Stomach (tissue), 9 donors: ENCODE data around the gene NIN. TPM values are rescaled to one million over a fixed set of nuclear protein-coding genes. Genes with fewer than 3 reads are reported as not detected.

ENCODE experiments used
- DNase-seq, 2 donors: peaks; one replicate each; pipeline versions ENCODE4 v3.0.0 to v3.0.0-alpha.2; 2013 to 2019
- H3K27ac ChIP-seq, 5 donors: fragments of 200-600 bp in 4 of 5; sonication (generic) in 4 of 5; one replicate each; pipeline ENCODE4 v1.5.1; 2013 to 2019; ENCODE audit warnings: mild to moderate bottlenecking in 1 of 5, moderate library complexity in 1 of 5
- H3K27me3 ChIP-seq, 3 donors: fragments of 200-600 bp; sonication (generic); one replicate each; pipeline ENCODE4 v1.5.1; 2017 to 2019; ENCODE audit warnings: mixed run types in 1 of 3
- H3K36me3 ChIP-seq, 4 donors: fragments of 200-600 bp; sonication (generic); 1 replicate in 3 of 4; 2 replicates in 1 of 4; pipeline ENCODE4 v1.5.1; 2016 to 2019
- H3K4me1 ChIP-seq, 4 donors: fragments of 200-600 bp; sonication (generic); one replicate each; pipeline ENCODE4 v1.5.1; 2016 to 2019
- H3K4me3 ChIP-seq, 4 donors: fragments of 200-600 bp; sonication (generic) in 3 of 4; one replicate each; pipeline ENCODE4 v1.5.1; 2016 to 2019; ENCODE audit warnings: mild to moderate bottlenecking in 1 of 4
- H3K9me3 ChIP-seq, 4 donors: fragments of 200-600 bp; sonication (generic); one replicate each; pipeline ENCODE4 v1.5.1; 2016 to 2019
- EP300 ChIP-seq: sonication (generic); formaldehyde crosslinking; IDR thresholded peaks from one replicate; pipeline ENCODE4 v1.6.1; 2017; ENCODE audit warnings: antibody characterized with exemption
- POLR2A ChIP-seq, 4 donors: fragments of 450-650 bp; IDR thresholded peaks; one replicate each; pipeline ENCODE4 v1.6.1; 2016; ENCODE audit warnings: antibody characterized with exemption in 4 of 4, control low read depth in 2 of 4, mild to moderate bottlenecking in 1 of 4, moderate library complexity in 1 of 4
- POLR2AphosphoS5 ChIP-seq, 3 donors: sonication (generic); formaldehyde crosslinking; IDR thresholded peaks; one replicate each; pipeline ENCODE4 v1.6.1; 2016; ENCODE audit warnings: antibody characterized with exemption in 3 of 3
- WGBS, 5 donors: extraction: QIAGEN DNeasy Blood & Tissue Kit in 3 of 5; methylation state at CpG; one replicate each; pipeline versions ENCODE4 v1.1.5 to v1.1.7; 2013 to 2018; 5-methylcytosine and 5-hydroxymethylcytosine counted together
- intact Hi-C: fragments of 100-400 bp; cut with DNase I; formaldehyde crosslinking; loops from one replicate; pipeline ENCODE4 v1.15.1; 2023; ENCODE audit warnings: low total_unique reads
- polyA plus RNA-seq, 3 donors: library from polyadenylated mRNA; stranded (reverse); fragments of 200-250 nt; gene quantifications; one replicate each; pipeline ENCODE4 v1.2.3, GENCODE V29; 2013
- total RNA-seq, 5 donors: library from RNA; depleted of rRNA; stranded (reverse); fragments of >200 nt; gene quantifications; one replicate each; pipeline versions ENCODE4 v1.1.0 to v1.2.3, GENCODE V29; 2014 to 2016
- TF ChIP-seq, protein P1 (sequence below), 7 experiments: fragments of 450-650 bp in 4 of 7; fragments of 200-600 bp in 3 of 7; sonication (generic) in 3 of 7; IDR thresholded peaks; one replicate each; pipeline ENCODE4 v1.5.1; 2016 to 2019; ENCODE audit warnings: antibody characterized with exemption in 7 of 7, control low read depth in 2 of 7, mild to moderate bottlenecking in 1 of 7
- donor health status: healthy with polysubstance abuse.
- donor health status: Bipolar disorder and iron deficiency.
- donor health status: healthy.

Gene NIN
- total and polyA plus RNA-seq, 8 donors: 5.3 to 70.5 (median 20.5) TPM

DNA sequence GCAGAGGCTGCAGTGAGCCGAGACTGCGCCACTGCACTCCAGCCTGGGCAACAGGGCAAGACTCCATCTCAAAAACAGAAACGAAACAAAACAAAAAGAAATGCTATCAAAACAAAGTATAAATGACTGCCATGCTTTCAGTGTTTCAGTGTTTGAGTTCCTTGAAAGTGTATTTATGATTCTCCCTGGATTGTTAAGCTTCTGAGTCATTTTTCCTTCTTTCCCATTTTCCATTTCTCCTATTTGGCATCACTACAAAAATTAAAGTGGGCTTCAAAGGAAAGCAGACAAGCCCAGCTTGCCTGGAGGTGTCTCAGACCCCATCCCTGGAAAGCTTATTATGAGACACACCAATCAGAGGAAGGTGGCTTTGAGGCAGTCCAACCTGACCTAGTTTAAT is 35.1 kb downstream of the NIN start:
- H3K4me3 ChIP-seq: no peak overlapping the region
- WGBS, 5 donors: 83 to 95% (median 89%) methylated on average over 3 of the region's 3 CpGs

DNA sequence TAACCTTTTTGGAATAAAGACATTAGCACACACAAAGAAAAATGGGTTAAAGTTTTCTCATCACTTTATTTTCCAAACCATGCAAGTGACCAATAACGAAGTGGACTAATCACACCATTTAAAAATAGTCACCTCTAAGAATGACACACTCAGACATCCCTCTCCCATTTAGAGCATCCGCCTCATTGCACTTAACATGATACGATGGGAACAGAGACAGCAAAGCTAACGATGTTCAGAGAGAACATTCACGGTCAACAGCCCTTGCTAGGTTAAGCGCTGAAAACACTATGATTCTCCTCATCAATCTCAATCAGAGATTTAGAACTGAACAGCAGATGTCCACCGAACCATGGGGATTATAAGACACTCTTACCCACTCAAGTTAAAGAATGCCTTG is 35.8 kb downstream of the NIN start:
- Histone ChIP-seq H3K27ac (no peak overlapping the region), H3K9me3 (no peaks in the 10 kb centered on the region), H3K4me3 (no peak overlapping the region), H3K27me3 (no peaks in the 10 kb centered on the region), H3K36me3 (peaks cover 2 to 31% (median 18%) of the 10 kb centered on the region in 4 donors), H3K4me1 (peaks cover 0 to 46% (median 22%) of the 10 kb centered on the region in 4 donors)
- TF ChIP-seq, protein P1, sequence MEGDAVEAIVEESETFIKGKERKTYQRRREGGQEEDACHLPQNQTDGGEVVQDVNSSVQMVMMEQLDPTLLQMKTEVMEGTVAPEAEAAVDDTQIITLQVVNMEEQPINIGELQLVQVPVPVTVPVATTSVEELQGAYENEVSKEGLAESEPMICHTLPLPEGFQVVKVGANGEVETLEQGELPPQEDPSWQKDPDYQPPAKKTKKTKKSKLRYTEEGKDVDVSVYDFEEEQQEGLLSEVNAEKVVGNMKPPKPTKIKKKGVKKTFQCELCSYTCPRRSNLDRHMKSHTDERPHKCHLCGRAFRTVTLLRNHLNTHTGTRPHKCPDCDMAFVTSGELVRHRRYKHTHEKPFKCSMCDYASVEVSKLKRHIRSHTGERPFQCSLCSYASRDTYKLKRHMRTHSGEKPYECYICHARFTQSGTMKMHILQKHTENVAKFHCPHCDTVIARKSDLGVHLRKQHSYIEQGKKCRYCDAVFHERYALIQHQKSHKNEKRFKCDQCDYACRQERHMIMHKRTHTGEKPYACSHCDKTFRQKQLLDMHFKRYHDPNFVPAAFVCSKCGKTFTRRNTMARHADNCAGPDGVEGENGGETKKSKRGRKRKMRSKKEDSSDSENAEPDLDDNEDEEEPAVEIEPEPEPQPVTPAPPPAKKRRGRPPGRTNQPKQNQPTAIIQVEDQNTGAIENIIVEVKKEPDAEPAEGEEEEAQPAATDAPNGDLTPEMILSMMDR (IDR thresholded peaks at IDR 0.05): no peak
- TF ChIP-seq POLR2A (IDR thresholded peaks at IDR 0.05) (no peak), EP300 (no peak), POLR2AphosphoS5 (IDR thresholded peaks at IDR 0.05) (no peak)
- no peak for DNase-seq
- intact Hi-C loops: no loop called here
- WGBS, 5 donors: 78 to 91% (median 86%) methylated on average over 7 of the region's 7 CpGs

More for the DNA sequence above, 35.1 kb downstream of the NIN start:
- no peak overlapping the region for H3K27ac ChIP-seq
- H3K4me1 ChIP-seq: peaks cover 0 to 40% (median 19%) of the 10 kb centered on the region in 4 donors
- peaks cover 0 to 26% (median 13%) of the 10 kb centered on the region in 4 donors for H3K36me3 ChIP-seq
- TF ChIP-seq POLR2AphosphoS5 (IDR thresholded peaks at IDR 0.05) (no peak), EP300 (no peak), POLR2A (IDR thresholded peaks at IDR 0.05) (no peak)
- TF ChIP-seq, protein P1 (IDR thresholded peaks at IDR 0.05): no peak
- H3K27me3 ChIP-seq: no peaks in the 10 kb centered on the region
- H3K9me3 ChIP-seq: no peaks in the 10 kb centered on the region
- intact Hi-C loops: no loop called here
- DNase-seq: no peak

DNA sequence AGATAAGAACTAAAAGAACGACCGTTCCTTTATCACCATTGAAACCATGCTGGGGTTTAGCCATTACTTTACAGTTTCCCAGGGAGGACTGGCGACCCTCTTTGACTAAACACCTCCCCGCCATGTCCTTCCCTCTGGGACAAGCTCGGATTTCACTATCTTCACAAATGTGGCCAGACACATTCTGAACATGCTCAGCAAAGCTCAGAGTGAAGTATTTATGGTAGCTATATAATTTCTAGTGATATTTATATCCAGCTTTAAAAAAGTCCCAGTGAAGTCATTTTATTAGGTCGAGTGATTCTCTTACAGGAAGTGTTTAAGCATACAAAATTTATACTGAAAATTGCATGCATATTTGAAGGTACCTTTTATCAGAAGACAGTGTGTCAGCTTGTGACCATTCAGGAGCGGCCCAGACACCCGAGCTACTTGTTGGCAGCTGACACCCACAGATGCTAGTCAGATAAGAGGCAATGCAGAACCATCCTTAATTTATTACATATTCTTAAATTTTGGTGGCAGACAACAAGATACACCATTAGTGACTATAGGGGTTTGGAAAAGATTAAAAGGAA is 36.8 kb downstream of the NIN start:
- H3K27me3 ChIP-seq: no peaks in the 10 kb centered on the region
- H3K27ac ChIP-seq: no peak overlapping the region
- intact Hi-C loops: no loop called here
- H3K36me3 ChIP-seq: peaks cover 2 to 38% (median 23%) of the 10 kb centered on the region in 4 donors
- H3K4me1 ChIP-seq: peaks cover 0 to 44% (median 23%) of the 10 kb centered on the region in 4 donors
- TF ChIP-seq EP300 (no peak), POLR2A (IDR thresholded peaks at IDR 0.05) (no peak), POLR2AphosphoS5 (IDR thresholded peaks at IDR 0.05) (no peak)
- TF ChIP-seq, protein P1 (IDR thresholded peaks at IDR 0.05): no peak
- WGBS, 5 donors: 47 to 75% (median 61%) methylated on average over 8 of the region's 8 CpGs
- no peaks in the 10 kb centered on the region for H3K9me3 ChIP-seq
- no peak for DNase-seq
- H3K4me3 ChIP-seq: no peak overlapping the region

DNA sequence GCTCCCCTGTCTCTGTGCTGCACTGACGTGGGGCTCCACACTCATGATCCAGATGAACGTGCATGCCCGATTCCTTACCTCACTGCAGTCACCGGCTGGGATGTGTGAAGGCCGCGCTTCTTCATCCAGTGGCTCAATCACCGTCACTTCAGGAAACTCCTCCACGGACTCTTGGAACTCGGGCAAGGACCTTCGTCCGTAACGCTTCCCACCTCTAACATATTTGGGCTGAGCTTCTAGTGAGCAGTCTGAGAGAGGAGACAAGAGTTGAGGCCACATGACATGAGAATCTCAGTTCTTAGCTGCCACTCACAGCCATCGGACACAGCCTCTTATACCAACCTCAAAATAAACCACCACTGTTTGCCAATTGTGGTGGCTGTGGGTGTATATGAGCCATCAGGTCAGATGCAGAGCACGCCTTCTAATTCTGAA is 38.3 kb downstream of the NIN start:
- Histone ChIP-seq H3K36me3 (peaks cover 2 to 41% (median 24%) of the 10 kb centered on the region in 4 donors), H3K4me3 (no peak overlapping the region), H3K27me3 (no peaks in the 10 kb centered on the region), H3K27ac (no peak overlapping the region), H3K9me3 (no peaks in the 10 kb centered on the region), H3K4me1 (peaks cover 0 to 44% (median 23%) of the 10 kb centered on the region in 4 donors)
- intact Hi-C loops: no loop called here
- no peak for DNase-seq
- 92 to 96% (median 95%) methylated on average over 14 of the region's 14 CpGs for WGBS, 5 donors
- no peak for TF ChIP-seq EP300
- no peak for TF ChIP-seq POLR2AphosphoS5 (IDR thresholded peaks at IDR 0.05)
- no peak for TF ChIP-seq POLR2A (IDR thresholded peaks at IDR 0.05)
- TF ChIP-seq, protein P1 (IDR thresholded peaks at IDR 0.05): no peak
